Omental fat pad (tissue), 4 donors: ENCODE results near the gene SFMBT2. TPM values are rescaled to one million over a fixed set of nuclear protein-coding genes. Genes with fewer than 3 reads are reported as not detected.
"Not testable (repeated sequence)": the region's sequence is repeated elsewhere in the genome, so short reads cannot be mapped to it uniquely, and the experiment has no call there.

Experiments
- ATAC-seq: fragments of 150-250 bp; one replicate; pipeline ENCODE4 v1.9.1; 2016; ENCODE audit warnings: mild to moderate bottlenecking, moderate library complexity; ENCODE audit not compliant: low FRiP score
- DNase-seq: peaks from one replicate; pipeline ENCODE4 v3.0.0-alpha.2; 2019; ENCODE audit warnings: low spot score
- CTCF ChIP-seq, 3 donors: fragments of 450-650 bp; IDR thresholded peaks; one replicate each; pipeline ENCODE4 v1.5.1; 2016 to 2017; ENCODE audit warnings: antibody characterized with exemption in 3 of 3, mild to moderate bottlenecking in 3 of 3, moderate library complexity in 2 of 3
- total RNA-seq, 4 donors: library from RNA; depleted of rRNA; stranded (reverse); fragments of >200 nt; gene quantifications; one replicate each; pipeline ENCODE4 v1.1.0, GENCODE V29; 2016

The SFMBT2 gene
- total RNA-seq, 4 donors from 2014 or later = 6.2 to 12.0 (median 9.4) TPM

DNA sequence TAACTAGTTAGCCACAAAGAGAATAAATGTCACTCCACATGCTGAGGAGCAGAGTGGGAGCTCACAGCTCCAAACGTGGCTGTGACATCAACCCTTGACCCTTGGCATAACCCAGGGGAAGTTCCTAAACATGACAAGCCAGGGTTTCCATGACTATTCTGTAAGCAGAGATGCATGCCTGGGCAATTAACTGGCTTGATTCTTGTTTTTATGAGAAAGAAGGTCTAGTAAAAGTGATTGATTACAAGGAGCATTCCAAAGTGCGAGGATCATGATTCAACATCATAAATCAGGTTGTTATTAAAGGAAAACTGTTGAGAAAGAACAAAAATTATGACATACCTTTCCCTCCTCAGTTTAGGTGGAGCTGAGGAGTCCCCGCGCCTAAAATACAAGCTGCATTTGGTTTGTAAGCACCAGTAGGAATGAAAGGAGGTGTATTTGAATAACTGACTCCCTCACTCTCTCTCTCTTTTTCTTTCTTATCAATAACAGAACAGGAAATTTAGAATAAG lies 108.4 kb downstream of the SFMBT2 start:
- ATAC-seq = peak; percentile 82
- TF ChIP-seq CTCF (IDR thresholded peaks at IDR 0.05) = no peak
- DNase-seq = no peak

GRCh38 chr10:7301006-7301778 lies 109.6 kb downstream of the SFMBT2 start:
- DNase-seq (no peak), ATAC-seq (no peak)
- TF ChIP-seq CTCF (IDR thresholded peaks at IDR 0.05) = no peak

DNA sequence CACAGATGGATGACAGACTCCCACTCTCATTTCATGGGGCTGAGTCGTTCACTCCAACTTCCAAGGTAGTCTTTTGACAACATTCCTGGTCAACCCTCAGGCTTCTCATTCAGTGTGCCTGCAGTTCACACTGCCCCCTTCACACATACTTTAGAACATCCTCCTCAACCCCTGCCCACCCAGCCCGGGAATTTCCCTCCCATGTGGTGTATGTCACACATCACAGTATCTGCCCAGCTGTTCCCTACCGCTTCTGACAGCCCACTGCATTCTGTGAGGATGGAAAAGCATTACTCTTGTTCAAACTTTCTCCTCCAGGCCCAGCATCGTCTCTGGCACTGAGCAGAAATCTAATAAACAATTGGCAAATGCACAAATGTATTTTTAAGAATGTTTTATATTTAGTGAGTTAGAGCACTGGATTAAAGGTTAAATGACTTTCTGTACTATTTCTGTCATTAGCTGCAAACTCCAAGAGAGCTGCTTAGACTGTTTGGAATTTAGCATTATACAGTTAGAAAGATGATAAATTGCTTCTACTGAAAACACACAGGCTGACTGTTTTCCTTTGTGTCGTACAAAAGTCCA lies 110.4 kb downstream of the SFMBT2 start:
- no peak for DNase-seq
- no peak for ATAC-seq
- no peak for TF ChIP-seq CTCF (IDR thresholded peaks at IDR 0.05)

GRCh38 chr10:7299601-7300325 lies 111.1 kb downstream of the SFMBT2 start:
- DNase-seq, ATAC-seq: not testable (repeated sequence)

GRCh38 chr10:7298495-7298894 lies 112.3 kb downstream of the SFMBT2 start:
- ATAC-seq = no peak
- DNase-seq = no peak
- TF ChIP-seq CTCF (IDR thresholded peaks at IDR 0.05) = no peak

- no peak for ATAC-seq
- DNase-seq = no peak
Observed at GRCh38 chr10:7297094-7297493, 113.7 kb downstream of the SFMBT2 start.

More at GRCh38 chr10:7297094-7297493, 113.7 kb downstream of the SFMBT2 start:
- TF ChIP-seq CTCF (IDR thresholded peaks at IDR 0.05) = no peak
